GM23338 (cell line): Measurements from ENCODE around the gene SAMD4A. TPM values are rescaled to one million over a fixed set of nuclear protein-coding genes. Genes with fewer than 3 reads are reported as not detected.

Experiments used
- ATAC-seq: fragments of 200-7000 bp; cut with Tn5 transposase; 3 replicates; pipeline ENCODE4 v1.9.1; 2020
- DNase-seq: peaks from one replicate; pipeline ENCODE4 v3.0.0-alpha.2; 2015; ENCODE audit warnings: low spot score
- H2AFZ ChIP-seq: fragments of 200-600 bp; sonication (generic); 2 replicates; pipeline ENCODE4 v1.8.0; 2016; ENCODE audit warnings: antibody characterized with exemption, mild to moderate bottlenecking, moderate library complexity
- H3F3A ChIP-seq: fragments of 200-600 bp; sonication (generic); replicated peaks from 2 replicates; pipeline ENCODE4 v1.8.0; 2017; ENCODE audit warnings: antibody characterized with exemption, mixed run types, low read depth
- H3K27ac ChIP-seq: fragments of 200-600 bp; sonication (generic); 2 replicates; pipeline ENCODE4 v1.6.1; 2016; ENCODE audit warnings: low read depth
- H3K27me3 ChIP-seq: fragments of 200-600 bp; sonication (generic); 2 replicates; pipeline ENCODE4 v1.8.0; 2016; ENCODE audit warnings: mild to moderate bottlenecking, mixed run types, moderate library complexity; ENCODE audit not compliant: insufficient read depth
- H3K36me3 ChIP-seq: fragments of 200-600 bp; sonication (generic); 2 replicates; pipeline ENCODE4 v1.8.0; 2016; ENCODE audit warnings: mild to moderate bottlenecking; ENCODE audit not compliant: insufficient read depth
- H3K4me1 ChIP-seq: fragments of 200-600 bp; sonication (generic); 2 replicates; pipeline ENCODE4 v1.8.0; 2016; ENCODE audit warnings: mild to moderate bottlenecking, moderate library complexity; ENCODE audit not compliant: insufficient read depth
- H3K4me2 ChIP-seq: fragments of 200-600 bp; sonication (generic); 2 replicates; pipeline ENCODE4 v1.7.1; 2017; ENCODE audit warnings: mixed run types
- H3K4me3 ChIP-seq: fragments of 200-600 bp; sonication (generic); 2 replicates; pipeline ENCODE4 v1.6.1; 2016; ENCODE audit warnings: mixed run types
- H3K79me2 ChIP-seq: fragments of 200-600 bp; sonication (generic); replicated peaks from 2 replicates; pipeline ENCODE4 v1.8.0; 2017; ENCODE audit warnings: mild to moderate bottlenecking; ENCODE audit not compliant: insufficient read depth
- H3K9me2 ChIP-seq: fragments of 200-600 bp; sonication (generic); 2 replicates; pipeline ENCODE4 v1.8.0; 2017; ENCODE audit not compliant: insufficient read depth
- H4K20me1 ChIP-seq: fragments of 200-600 bp; sonication (generic); replicated peaks from 2 replicates; pipeline ENCODE4 v1.8.0; 2017; ENCODE audit warnings: mild to moderate bottlenecking; ENCODE audit not compliant: insufficient read depth
- H3K27ac Mint-ChIP-seq: 2 replicates; pipeline ENCODE4 v1.8.0; 2020; ENCODE audit warnings: inconsistent platforms, mild to moderate bottlenecking, moderate library complexity, mixed read lengths
- H3K27me3 Mint-ChIP-seq: 3 replicates; pipeline ENCODE4 v1.8.0; 2022; ENCODE audit warnings: low read depth, mild to moderate bottlenecking, moderate library complexity, mixed read lengths, inconsistent platforms; ENCODE audit not compliant: insufficient read depth, poor library complexity
- H3K36me3 Mint-ChIP-seq: 3 replicates; pipeline ENCODE4 v1.8.0; 2021; ENCODE audit warnings: low read depth, mild to moderate bottlenecking, inconsistent platforms, moderate library complexity, mixed read lengths
- H3K4me1 Mint-ChIP-seq: 3 replicates; pipeline ENCODE4 v1.8.0; 2020; ENCODE audit warnings: mild to moderate bottlenecking, inconsistent platforms, mixed read lengths
- H3K4me3 Mint-ChIP-seq: 3 replicates; pipeline ENCODE4 v1.8.0; 2021; ENCODE audit warnings: moderate library complexity, mild to moderate bottlenecking, inconsistent platforms, mixed read lengths
- H3K9me3 Mint-ChIP-seq: 3 replicates; pipeline ENCODE4 v1.8.0; 2020; ENCODE audit warnings: moderate library complexity, mild to moderate bottlenecking, inconsistent platforms, mixed read lengths
- ETS1 ChIP-seq: IDR thresholded peaks from 2 replicates; pipeline ENCODE4 v1.6.1; 2016; ENCODE audit warnings: antibody characterized with exemption
- EZH2phosphoT487 ChIP-seq: fragments of 200-600 bp; sonication (generic); IDR thresholded peaks from one replicate; pipeline ENCODE4 v1.8.1; 2018; ENCODE audit warnings: antibody characterized with exemption; ENCODE audit not compliant: unreplicated experiment
- POLR2AphosphoS5 ChIP-seq: IDR thresholded peaks from 2 replicates; pipeline ENCODE4 v1.6.1; 2016; ENCODE audit warnings: antibody characterized with exemption, low read depth
- REST ChIP-seq: IDR thresholded peaks from one replicate; pipeline ENCODE4 v1.6.1; 2018; ENCODE audit warnings: antibody characterized with exemption; ENCODE audit not compliant: unreplicated experiment
- STAT1 ChIP-seq: IDR thresholded peaks from one replicate; pipeline ENCODE4 v1.6.1; 2016; ENCODE audit warnings: antibody characterized with exemption; ENCODE audit not compliant: unreplicated experiment
- ZNF331 ChIP-seq: fragments of 250-450 bp; sonication (Bioruptor Pico); IDR thresholded peaks from 2 replicates; pipeline ENCODE4 v1.5.0; 2020; ENCODE audit warnings: low read depth, mild to moderate bottlenecking, moderate library complexity
- ZNF462 ChIP-seq: fragments of 250-450 bp; sonication (Bioruptor Pico); IDR thresholded peaks from 2 replicates; pipeline ENCODE4 v1.5.0; 2020; ENCODE audit warnings: mild to moderate bottlenecking, moderate library complexity
- polyA plus RNA-seq: library from polyadenylated mRNA; unstranded; fragments of >200 nt; fragmentation: Nextera tagmentation; extraction: Ambion mirVana; gene quantifications from 2 replicates; pipeline ENCODE4 v1.2.1, GENCODE V29; 2016
- total RNA-seq: library from RNA; depleted of rRNA; stranded (reverse); fragments of >200 nt; shearing (Covaris generic); gene quantifications from 2 replicates; pipeline ENCODE4 v1.2.3, GENCODE V29; 2014

The SAMD4A gene
- total and polyA plus RNA-seq, 2 experiments from 2014 or later, result 1.6 to 6.9 TPM

- TF ChIP-seq ETS1 (no peak), STAT1 (no peak), EZH2phosphoT487 (no peak), REST (no peak), ZNF331 (no peak)
Observed at GRCh38 chr14:54654605-54655004, 87.7 kb downstream of the SAMD4A start (continued).

GRCh38 chr14:54658836-54659235, 91.9 kb downstream of the SAMD4A start:
- Mint-ChIP-seq H3K4me1 (peaks cover 3% of the 10 kb centered on the region; the same call in 1 of the 3 replicates), H3K27ac (no peak overlapping the region), H3K27me3 (no peaks in the 10 kb centered on the region), H3K9me3 (no peaks in the 10 kb centered on the region; the same call in 2 of the 3 replicates), H3K4me3 (no peak overlapping the region), H3K36me3 (no peaks in the 10 kb centered on the region)
- Histone ChIP-seq H3K4me3 (no peak overlapping the region), H2AFZ (no peak overlapping the region), H3K79me2 (no peaks in the 10 kb centered on the region), H3F3A (no peaks in the 10 kb centered on the region), H3K36me3 (no peaks in the 10 kb centered on the region), H3K27ac (no peak overlapping the region), H3K4me1 (no peaks in the 10 kb centered on the region), H4K20me1 (no peaks in the 10 kb centered on the region), H3K9me2 (0 out of 2 replicates have a peak, but pooled peaks cover 3% of the 10 kb centered on the region), H3K27me3 (no peaks in the 10 kb centered on the region), H3K4me2 (no peak overlapping the region)
- no peak for ATAC-seq
- no peak for TF ChIP-seq POLR2AphosphoS5
- TF ChIP-seq ETS1, result no peak
- no peak for DNase-seq

- no peaks in the 10 kb centered on the region for H3K27me3 ChIP-seq
- no peaks in the 10 kb centered on the region for H3K4me1 ChIP-seq
- no peaks in the 10 kb centered on the region; the same call in 2 of the 3 replicates for H3K9me3 Mint-ChIP-seq
- H3K4me3 ChIP-seq, result no peak overlapping the region
- H3K79me2 ChIP-seq, result no peaks in the 10 kb centered on the region
- H3F3A ChIP-seq, result no peaks in the 10 kb centered on the region
- H4K20me1 ChIP-seq, result no peaks in the 10 kb centered on the region
- no peak overlapping the region for H3K27ac Mint-ChIP-seq
- H3K27ac ChIP-seq, result no peak overlapping the region
- no peaks in the 10 kb centered on the region for H3K36me3 ChIP-seq
- no peak overlapping the region for H3K4me3 Mint-ChIP-seq
- DNase-seq, result no peak
- no peak for ATAC-seq
- H2AFZ ChIP-seq, result no peak overlapping the region
- H3K4me2 ChIP-seq, result no peak overlapping the region
- no peak for TF ChIP-seq ZNF462 (CRISPR knock-in tag)
- no peaks in the 10 kb centered on the region for H3K27me3 Mint-ChIP-seq
- H3K9me2 ChIP-seq, result 0 out of 2 replicates have a peak, but pooled peaks cover 3% of the 10 kb centered on the region
- no peaks in the 10 kb centered on the region; the same call in 2 of the 3 replicates for H3K4me1 Mint-ChIP-seq
- H3K36me3 Mint-ChIP-seq, result no peaks in the 10 kb centered on the region
Observed at GRCh38 chr14:54659365-54659764, 92.4 kb downstream of the SAMD4A start.
